GM23248 (cell line): Measurements from ENCODE around the gene MYH11. TPM values are rescaled to one million over a fixed set of nuclear protein-coding genes. Genes with fewer than 3 reads are reported as not detected.

ENCODE experiments used
- DNase-seq: peaks from one replicate; pipeline ENCODE4 v3.0.0-alpha.2; 2015
- H2AFZ ChIP-seq: fragments of 200-600 bp; sonication (generic); 2 replicates; pipeline ENCODE4 v1.6.1; 2016; ENCODE audit warnings: antibody characterized with exemption
- H3F3A ChIP-seq: fragments of 200-600 bp; sonication (generic); 2 replicates; pipeline ENCODE4 v1.6.1; 2016; ENCODE audit warnings: mild to moderate bottlenecking, antibody characterized with exemption, mixed run types; ENCODE audit not compliant: insufficient read depth
- H3K27ac ChIP-seq: fragments of 200-600 bp; sonication (generic); 2 replicates; pipeline ENCODE4 v1.5.1; 2016; ENCODE audit warnings: mild to moderate bottlenecking
- H3K27me3 ChIP-seq: fragments of 200-600 bp; sonication (generic); replicated peaks from 2 replicates; pipeline ENCODE4 v1.6.1; 2016; ENCODE audit warnings: mild to moderate bottlenecking; ENCODE audit not compliant: insufficient read depth
- H3K36me3 ChIP-seq: fragments of 200-600 bp; sonication (generic); 2 replicates; pipeline ENCODE4 v1.6.1; 2016; ENCODE audit warnings: low read depth, mild to moderate bottlenecking
- H3K4me1 ChIP-seq: fragments of 200-600 bp; sonication (generic); 2 replicates; pipeline ENCODE4 v1.6.1; 2016; ENCODE audit warnings: mild to moderate bottlenecking; ENCODE audit not compliant: insufficient read depth
- H3K4me2 ChIP-seq: fragments of 200-600 bp; sonication (generic); one replicate; pipeline ENCODE4 v1.6.1; 2016; ENCODE audit warnings: mild to moderate bottlenecking; ENCODE audit not compliant: unreplicated experiment
- H3K4me3 ChIP-seq: fragments of 200-600 bp; sonication (generic); 2 replicates; pipeline ENCODE4 v1.5.1; 2016; ENCODE audit warnings: mild to moderate bottlenecking
- H3K79me2 ChIP-seq: fragments of 200-600 bp; sonication (generic); 2 replicates; pipeline ENCODE4 v1.6.1; 2016; ENCODE audit warnings: mild to moderate bottlenecking; ENCODE audit not compliant: insufficient read depth
- H3K9ac ChIP-seq: fragments of 200-600 bp; sonication (generic); 2 replicates; pipeline ENCODE4 v1.6.1; 2016; ENCODE audit warnings: mild to moderate bottlenecking
- H3K9me2 ChIP-seq: fragments of 200-600 bp; sonication (generic); 2 replicates; pipeline ENCODE4 v1.6.1; 2016; ENCODE audit warnings: mixed run types, mild to moderate bottlenecking, moderate library complexity; ENCODE audit not compliant: insufficient read depth
- H3K9me3 ChIP-seq: fragments of 200-600 bp; sonication (generic); one replicate; pipeline ENCODE4 v1.6.1; 2017; ENCODE audit warnings: low read depth
- H4K20me1 ChIP-seq: fragments of 200-600 bp; sonication (generic); 2 replicates; pipeline ENCODE4 v1.6.0; 2016; ENCODE audit not compliant: insufficient read depth
- EZH2 ChIP-seq: fragments of 200-600 bp; sonication (generic); IDR thresholded peaks from 2 replicates; pipeline ENCODE4 v1.6.1; 2018; ENCODE audit warnings: antibody characterized with exemption, mild to moderate bottlenecking; ENCODE audit not compliant: insufficient read depth, poor library complexity, severe bottlenecking
- EZH2phosphoT487 ChIP-seq: fragments of 200-600 bp; sonication (generic); IDR thresholded peaks from 2 replicates; pipeline ENCODE4 v1.6.1; 2018; ENCODE audit warnings: antibody characterized with exemption, moderate library complexity, mild to moderate bottlenecking, low read depth; ENCODE audit not compliant: insufficient read depth
- WGBS, 2 experiments: methylation state at CpG; one replicate each; pipeline ENCODE4 v1.1.6; 2015 to 2017; ENCODE audit warnings: low lambda C conversion rate in 2 of 2, low coverage in 1 of 2; ENCODE audit errors: missing lambda C conversion rate in 2 of 2; 5-methylcytosine and 5-hydroxymethylcytosine counted together
- in situ Hi-C: fragments of 300-500 bp; cut with MboI; formaldehyde crosslinking; loops from 2 replicates; pipeline ENCODE4 v1.15.0; 2020
- polyA plus RNA-seq: library from polyadenylated mRNA; unstranded; fragments of >200 nt; fragmentation: Nextera tagmentation; extraction: Ambion mirVana; gene quantifications from 2 replicates; pipeline ENCODE4 v1.2.1, GENCODE V29; 2016
- total RNA-seq: library from RNA; depleted of rRNA; stranded (reverse); fragments of >200 nt; shearing (Covaris generic); gene quantifications from 2 replicates; pipeline ENCODE4 v1.2.3, GENCODE V29; 2014

Gene MYH11
- total and polyA plus RNA-seq, 2 experiments from 2014 or later = 0.79 TPM; not detected in 1

DNA sequence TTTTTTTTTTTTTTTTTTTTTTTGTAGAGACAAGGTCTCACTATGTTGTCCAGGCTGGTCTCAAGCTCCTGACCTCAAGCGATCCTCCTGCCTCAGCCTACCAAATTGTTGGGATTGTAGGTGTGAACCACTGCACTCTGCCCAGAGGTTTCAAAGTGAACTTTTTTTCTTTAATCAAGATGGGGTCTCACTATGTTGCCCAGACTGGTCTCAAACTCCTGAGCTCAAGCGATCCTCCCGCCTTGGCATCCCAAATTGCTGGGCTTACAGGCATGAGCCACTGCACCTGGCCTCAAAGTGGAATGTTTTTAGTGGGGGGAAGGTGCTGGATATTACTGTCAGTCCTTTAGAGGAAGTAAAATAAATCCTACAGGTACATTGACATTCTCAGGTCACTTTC, 43.5 kb upstream of the MYH11 start:
- DNase-seq = no peak
- H4K20me1 ChIP-seq = no peaks in the 10 kb centered on the region
- no peak overlapping the region for H3K4me3 ChIP-seq
- H3K4me1 ChIP-seq = peaks cover 23% of the 10 kb centered on the region
- no peaks in the 10 kb centered on the region for H3K79me2 ChIP-seq
- H3K9me2 ChIP-seq = no peaks in the 10 kb centered on the region
- no peak for TF ChIP-seq EZH2
- TF ChIP-seq EZH2phosphoT487 = no peak
- in situ Hi-C loops = no loop called here
- peaks cover 13% of the 10 kb centered on the region for H3F3A ChIP-seq
- WGBS, 2 experiments = 97% methylated on average over 3 of the region's 3 CpGs
- no peak overlapping the region for H3K4me2 ChIP-seq
- no peak overlapping the region for H3K9ac ChIP-seq
- H3K36me3 ChIP-seq = no peaks in the 10 kb centered on the region
- H3K27ac ChIP-seq = no peak overlapping the region
- no peaks in the 10 kb centered on the region for H3K27me3 ChIP-seq
- H2AFZ ChIP-seq = no peak overlapping the region
- H3K9me3 ChIP-seq = no peaks in the 10 kb centered on the region

DNA sequence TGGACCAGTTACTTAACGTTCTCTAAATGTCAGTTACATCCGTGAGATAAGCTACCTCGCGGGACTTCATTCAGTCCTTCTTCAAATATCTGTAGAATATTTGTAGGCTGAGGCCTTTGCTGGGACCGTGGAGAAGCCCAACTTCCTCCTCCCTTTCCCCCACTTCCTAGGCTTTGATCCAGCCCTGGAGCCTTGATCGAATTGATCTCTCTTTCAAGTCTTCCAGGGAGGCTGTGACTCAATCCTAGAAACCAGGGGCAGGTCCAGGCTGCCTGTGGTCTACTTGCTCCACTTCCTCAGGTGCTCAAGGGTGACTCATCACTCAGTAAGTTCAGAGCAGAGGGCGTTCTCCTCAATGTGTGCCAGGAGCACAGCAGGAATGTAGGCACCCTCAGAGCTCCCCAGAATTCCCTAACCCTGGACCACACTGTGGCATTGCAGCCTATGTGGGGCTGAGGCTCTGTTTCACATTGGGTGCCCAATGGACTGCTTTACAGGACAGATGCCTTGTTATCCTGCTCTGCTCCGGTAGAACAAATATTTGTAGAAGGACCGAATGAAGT, 42.8 kb upstream of the MYH11 start:
- H3F3A ChIP-seq = peaks cover 13% of the 10 kb centered on the region
- no peaks in the 10 kb centered on the region for H3K9me3 ChIP-seq
- no peak overlapping the region for H3K9ac ChIP-seq
- peak; percentile 84 for DNase-seq
- H3K36me3 ChIP-seq = no peaks in the 10 kb centered on the region
- no peak overlapping the region for H3K4me3 ChIP-seq
- peak overlapping the region; percentile 34; the same call in 1 of the 2 replicates for H3K27ac ChIP-seq
- no peak overlapping the region for H2AFZ ChIP-seq
- no peaks in the 10 kb centered on the region for H4K20me1 ChIP-seq
- H3K4me2 ChIP-seq = peak overlapping the region; percentile 19
- no peaks in the 10 kb centered on the region for H3K79me2 ChIP-seq
- H3K27me3 ChIP-seq = no peaks in the 10 kb centered on the region
- in situ Hi-C loops = no loop called here
- peaks cover 23% of the 10 kb centered on the region for H3K4me1 ChIP-seq
- TF ChIP-seq EZH2phosphoT487 = no peak
- TF ChIP-seq EZH2 = no peak
- no peaks in the 10 kb centered on the region for H3K9me2 ChIP-seq
- WGBS, 2 experiments = 60 to 61% methylated on average over 9 of the region's 9 CpGs

DNA sequence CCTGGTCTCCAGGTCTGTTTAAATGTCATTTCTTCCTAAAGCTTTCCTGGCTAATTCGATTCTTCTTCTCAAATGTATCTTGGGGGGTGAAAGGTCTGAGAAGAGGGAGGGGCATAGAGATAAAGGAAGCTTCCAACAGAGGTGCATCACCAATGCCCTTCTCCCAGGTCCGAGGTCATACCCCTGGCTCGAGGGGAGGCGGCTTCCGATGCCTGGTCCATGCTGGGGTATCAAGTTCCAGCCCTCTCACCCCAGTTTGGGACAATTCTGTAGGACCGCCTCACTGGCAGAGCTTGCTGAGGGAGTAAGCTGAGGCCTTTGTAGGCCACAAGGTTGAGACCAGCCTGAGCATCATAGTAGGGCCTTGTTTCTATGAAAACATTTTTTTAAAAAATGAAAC, 41.8 kb upstream of the MYH11 start:
- TF ChIP-seq EZH2phosphoT487 (no peak), EZH2 (no peak)
- WGBS, 2 experiments = 92 to 97% methylated on average over 6 of the region's 6 CpGs
- in situ Hi-C loops = no loop called here

DNA sequence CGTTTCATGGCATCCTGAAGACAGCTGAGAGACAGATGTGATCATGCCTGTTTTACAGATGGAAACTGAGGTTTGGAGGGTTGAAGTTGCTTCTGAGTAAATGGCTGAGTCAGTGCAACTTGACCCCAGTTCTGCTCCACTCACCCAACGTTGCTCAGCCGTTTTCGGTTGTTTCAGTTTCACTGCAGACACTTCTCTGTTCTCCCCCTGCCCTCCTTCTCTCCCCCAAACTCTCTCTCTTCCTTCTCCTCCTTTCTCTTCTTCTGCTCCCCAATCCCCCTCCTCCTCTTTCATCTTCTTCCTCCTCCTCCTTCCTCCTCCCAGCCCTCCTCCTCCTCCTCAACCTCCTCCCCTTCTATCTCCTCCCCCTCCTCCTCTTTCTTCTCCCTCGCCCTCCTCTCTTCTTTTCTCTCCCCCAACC, 41.0 kb upstream of the MYH11 start:
- Histone ChIP-seq H3K4me1 (peaks cover 23% of the 10 kb centered on the region), H3K4me2 (peak overlapping the region; percentile 49), H3K9me3 (no peaks in the 10 kb centered on the region), H3K36me3 (no peaks in the 10 kb centered on the region), H3K9me2 (no peaks in the 10 kb centered on the region), H3F3A (peaks cover 13% of the 10 kb centered on the region), H3K79me2 (no peaks in the 10 kb centered on the region), H3K9ac (peak overlapping the region; percentile 19; the same call in 1 of the 2 replicates), H3K27ac (peak overlapping the region; percentile 26), H3K27me3 (no peaks in the 10 kb centered on the region), H3K4me3 (no peak overlapping the region), H4K20me1 (no peaks in the 10 kb centered on the region), H2AFZ (peak overlapping the region; percentile 69)
- no peak for TF ChIP-seq EZH2
- TF ChIP-seq EZH2phosphoT487 = no peak
- DNase-seq = peak; percentile 73
- 20 to 27% methylated on average over 5 of the region's 5 CpGs for WGBS, 2 experiments
- in situ Hi-C loops = no loop called here

More for the DNA sequence above, 41.8 kb upstream of the MYH11 start:
- Histone ChIP-seq H3K27me3 (no peaks in the 10 kb centered on the region), H3K36me3 (no peaks in the 10 kb centered on the region), H3K9me3 (no peaks in the 10 kb centered on the region), H3K4me1 (peaks cover 23% of the 10 kb centered on the region), H3K9ac (no peak overlapping the region), H3K9me2 (no peaks in the 10 kb centered on the region), H4K20me1 (no peaks in the 10 kb centered on the region), H3K4me2 (no peak overlapping the region), H3F3A (peaks cover 13% of the 10 kb centered on the region), H3K27ac (no peak overlapping the region), H2AFZ (no peak overlapping the region), H3K79me2 (no peaks in the 10 kb centered on the region), H3K4me3 (no peak overlapping the region)
- DNase-seq = no peak
